LNCaP clone FGC (cell line): ENCODE results near the gene ARL17A.
"Not testable (repeated sequence)": the region's sequence is repeated elsewhere in the genome, so short reads cannot be mapped to it uniquely, and the experiment has no call there.

Source experiments
- DNase-seq: peaks from one replicate; pipeline ENCODE4 v3.0.0-alpha.2; 2011; ENCODE audit warnings: low read depth
- H3K4me3 ChIP-seq: 2 replicates; pipeline ENCODE4 v1.5.1; 2011; ENCODE audit warnings: mild to moderate bottlenecking, low read depth, low read length, control low read depth

ARL17A gene

DNA sequence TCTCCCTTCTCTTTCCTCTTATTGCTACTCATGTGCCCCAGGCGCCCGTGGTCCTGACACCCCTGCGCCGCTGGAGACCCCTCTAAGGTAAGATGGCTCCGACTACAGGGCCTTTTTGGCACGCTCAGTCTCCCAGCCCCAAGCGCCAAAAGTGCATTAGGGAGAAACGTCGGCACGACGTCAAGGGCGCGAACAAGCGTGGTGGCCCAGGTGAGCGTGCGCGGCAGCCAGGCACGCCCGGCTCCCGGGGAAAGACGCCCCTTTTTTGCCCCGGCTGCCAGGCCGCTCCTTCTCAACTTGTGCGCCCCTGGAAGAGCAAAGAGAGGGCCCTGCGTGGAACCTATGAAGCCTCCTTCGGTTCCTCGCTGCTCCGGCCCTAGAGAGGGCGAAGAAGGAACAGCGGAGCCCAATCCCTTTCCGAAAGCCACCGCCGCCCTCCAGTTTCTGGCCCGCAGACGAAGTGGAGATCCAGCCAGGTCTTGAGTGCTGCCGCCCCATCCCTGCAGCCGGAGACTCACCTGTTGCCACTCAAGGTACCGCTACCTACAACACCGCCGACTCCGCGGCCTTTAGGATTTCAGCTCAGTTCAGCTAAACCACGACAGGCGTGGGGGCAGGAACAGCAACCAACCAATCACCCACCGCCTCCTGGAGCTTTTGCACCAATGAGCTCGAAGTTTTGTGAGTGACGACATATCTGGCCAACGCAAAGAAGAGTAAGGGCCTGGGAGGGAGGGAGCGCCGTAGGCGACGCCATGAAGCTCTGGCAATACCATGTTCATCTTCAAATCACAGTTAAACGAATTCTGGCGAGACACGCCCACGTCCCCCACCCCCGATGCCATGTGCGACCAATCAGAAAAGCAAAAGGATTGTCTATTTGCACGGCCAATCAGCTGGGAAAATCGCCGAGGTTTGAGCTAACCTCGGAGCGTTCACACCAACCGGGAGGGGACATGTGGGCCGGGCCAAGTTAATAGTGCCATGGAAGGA, at the start of gene ARL17A:
Gene ARL17A, minus strand, starts transcription at position 609 of the 993 bp plus-strand sequence. CDS start 3,369 bp downstream, outside the sequence.
- not testable (repeated sequence) for DNase-seq

DNA sequence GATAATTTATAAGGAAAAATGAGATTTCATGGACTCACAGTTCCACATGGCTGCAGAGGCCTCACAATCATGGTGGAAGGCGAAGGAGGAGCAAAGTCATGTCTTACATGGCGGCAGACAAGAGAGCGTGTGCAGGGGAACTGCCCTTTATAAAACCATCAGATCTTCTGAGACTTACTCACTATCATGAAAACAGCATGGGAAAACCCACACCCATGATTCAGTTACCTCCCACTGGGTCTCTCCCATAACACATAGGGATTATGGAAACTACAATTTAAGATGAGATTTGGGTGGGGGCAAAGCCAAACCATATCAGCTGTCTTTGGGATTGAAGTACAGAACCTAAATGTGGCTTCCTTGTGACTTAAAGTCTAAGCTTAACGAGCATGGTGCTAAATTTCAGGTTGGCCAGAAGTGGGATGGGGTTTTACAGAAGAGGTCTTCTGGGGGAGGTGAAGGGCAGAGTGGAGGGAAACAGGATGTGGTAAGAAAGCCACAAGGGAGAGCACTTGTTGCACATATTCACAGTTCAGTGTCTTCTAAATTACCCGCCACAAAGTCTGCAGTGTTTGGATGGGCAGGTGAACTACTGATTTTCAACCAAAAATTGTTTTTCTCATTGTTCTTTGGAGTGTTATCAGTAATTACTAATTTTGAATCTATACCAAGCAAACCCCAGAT, 49.4 kb upstream of the ARL17A start:
- not testable (repeated sequence) for H3K4me3 ChIP-seq, DNase-seq

More for the DNA sequence above, at the start of gene ARL17A:
- H3K4me3 ChIP-seq = not testable (repeated sequence)

DNA sequence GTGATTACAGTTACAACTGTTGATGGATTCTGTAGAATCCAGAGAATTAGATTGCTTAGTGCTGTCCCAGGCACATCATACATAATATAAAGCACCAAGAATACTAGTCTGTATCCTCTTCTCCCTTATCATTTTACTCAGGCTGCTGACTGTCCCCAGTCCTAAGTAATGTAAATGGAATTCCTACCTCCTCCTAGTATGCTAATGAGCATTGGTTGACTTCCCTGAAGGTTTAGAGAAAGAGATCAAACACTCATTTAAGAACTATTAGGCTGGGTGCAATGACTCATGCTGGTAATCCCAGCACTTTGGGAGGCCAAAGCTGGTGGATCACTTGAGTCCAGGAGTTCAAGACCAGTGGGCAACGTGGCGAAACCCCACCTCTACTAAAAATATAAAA, 48.0 kb upstream of the ARL17A start:
- H3K4me3 ChIP-seq, DNase-seq: not testable (repeated sequence)

DNA sequence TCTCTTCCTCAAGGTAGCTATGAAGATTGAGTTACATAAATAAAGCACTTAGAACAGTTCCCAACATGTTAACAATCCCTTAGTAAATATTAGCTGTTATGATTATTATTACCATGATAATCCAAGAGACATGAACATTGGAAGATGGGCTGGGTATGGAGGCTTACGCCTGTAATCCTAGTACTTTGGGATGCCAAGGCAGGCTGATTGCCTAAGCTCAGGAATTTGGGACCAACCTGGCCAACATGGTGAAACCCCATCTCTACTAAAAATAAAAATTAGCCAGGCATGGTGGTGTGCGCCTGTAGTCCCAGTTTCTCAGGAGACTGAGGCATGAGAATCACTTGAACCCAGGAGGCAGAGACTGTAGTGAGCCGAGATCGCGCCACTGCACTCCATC, 45.2 kb upstream of the ARL17A start:
- not testable (repeated sequence) for DNase-seq, H3K4me3 ChIP-seq

DNA sequence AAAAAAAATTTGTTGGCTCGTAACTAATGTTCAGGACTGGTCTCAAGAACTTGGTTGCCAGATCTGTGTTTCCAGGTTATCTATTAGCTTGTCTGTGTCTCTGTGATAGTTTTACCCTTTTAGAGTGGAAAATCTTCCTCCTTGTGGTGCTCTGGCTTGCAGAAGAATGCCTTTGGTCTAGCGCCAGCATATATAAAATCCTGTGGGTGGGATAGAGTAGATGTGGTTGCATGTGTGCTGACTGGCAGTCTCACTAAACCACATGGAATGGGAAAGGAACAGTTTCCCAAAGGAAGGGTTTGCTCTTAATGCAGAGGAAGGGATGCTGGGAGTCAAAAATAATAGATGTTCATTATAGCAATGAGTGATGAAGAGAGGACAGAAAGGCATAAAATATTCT, 44.3 kb upstream of the ARL17A start:
- not testable (repeated sequence) for DNase-seq, H3K4me3 ChIP-seq

DNA sequence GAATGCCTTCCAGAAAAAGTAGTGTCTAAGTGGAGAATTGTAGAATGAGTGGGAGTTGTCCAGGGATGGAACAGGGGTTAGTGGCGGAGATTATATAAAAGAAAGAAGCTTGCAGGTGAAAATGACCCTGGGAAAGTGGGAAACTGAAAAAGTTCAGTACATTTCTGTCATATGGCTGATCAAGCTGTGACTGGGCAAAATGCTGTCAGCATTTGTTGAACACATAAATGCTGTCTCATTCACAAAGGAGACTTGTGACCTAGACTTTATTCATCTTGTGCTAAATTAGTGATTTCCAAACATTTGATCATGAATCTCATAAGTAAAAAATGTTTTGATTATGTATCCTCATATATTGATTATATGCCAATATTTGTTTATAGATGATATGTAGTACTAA, 39.5 kb upstream of the ARL17A start:
- H3K4me3 ChIP-seq, DNase-seq: not testable (repeated sequence)

DNA sequence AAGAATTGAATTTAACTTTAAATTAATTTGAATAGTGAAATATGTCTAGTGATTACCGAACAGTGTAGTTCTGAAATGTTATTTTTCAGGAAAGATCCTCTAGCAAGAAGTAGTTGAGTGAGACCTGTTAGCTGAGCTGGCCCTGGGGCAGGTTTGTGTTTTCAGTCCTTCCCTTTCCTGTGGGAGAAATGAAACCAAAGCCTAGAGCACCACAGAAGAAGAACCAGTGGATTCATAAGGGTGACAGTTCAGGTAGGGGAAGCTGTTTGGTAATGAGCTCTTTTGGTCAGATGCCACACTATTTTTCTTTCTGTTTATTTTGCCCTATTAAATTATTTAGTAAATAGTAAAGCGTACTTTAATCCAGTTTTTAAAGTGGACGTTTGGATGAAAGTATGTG, 37.6 kb upstream of the ARL17A start:
- DNase-seq, H3K4me3 ChIP-seq: not testable (repeated sequence)

DNA sequence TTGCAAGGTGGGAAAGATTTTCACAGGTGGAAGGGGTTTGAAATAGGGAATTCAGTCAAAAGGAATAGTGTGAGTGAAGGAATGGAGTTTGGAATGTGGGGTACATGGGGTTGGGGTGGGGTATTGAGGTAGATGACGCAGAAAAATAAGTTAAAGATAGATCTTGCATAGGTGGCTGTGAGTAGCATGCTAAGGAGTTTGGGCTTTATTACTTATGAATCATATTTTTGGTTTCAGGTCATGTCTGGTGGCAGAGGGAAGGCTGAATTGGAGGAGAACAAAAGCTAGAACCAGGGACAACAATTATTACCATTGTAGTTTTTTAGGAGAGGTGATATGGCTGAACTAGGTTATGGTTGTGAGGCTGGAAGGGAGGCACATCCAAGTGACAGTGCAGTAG, 34.4 kb upstream of the ARL17A start:
- DNase-seq, H3K4me3 ChIP-seq: not testable (repeated sequence)

DNA sequence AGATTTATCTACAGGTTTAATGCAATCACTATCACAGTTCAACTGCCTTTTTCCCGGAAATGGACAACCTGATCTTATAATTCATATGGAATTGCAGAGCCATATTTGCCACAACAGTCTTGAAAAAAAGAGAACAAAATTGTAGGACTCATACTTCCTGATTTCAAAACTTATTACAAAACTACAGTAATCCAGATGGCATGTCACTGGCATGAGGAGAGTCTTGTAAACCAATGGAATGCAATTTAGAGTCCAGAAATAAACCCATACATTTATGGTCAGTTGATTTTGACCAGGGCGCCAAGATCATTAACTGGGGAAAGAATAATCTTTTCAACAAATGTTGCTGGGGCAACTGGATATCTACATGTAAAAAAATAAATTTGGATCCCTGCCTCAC, 31.8 kb upstream of the ARL17A start:
- not testable (repeated sequence) for DNase-seq

DNA sequence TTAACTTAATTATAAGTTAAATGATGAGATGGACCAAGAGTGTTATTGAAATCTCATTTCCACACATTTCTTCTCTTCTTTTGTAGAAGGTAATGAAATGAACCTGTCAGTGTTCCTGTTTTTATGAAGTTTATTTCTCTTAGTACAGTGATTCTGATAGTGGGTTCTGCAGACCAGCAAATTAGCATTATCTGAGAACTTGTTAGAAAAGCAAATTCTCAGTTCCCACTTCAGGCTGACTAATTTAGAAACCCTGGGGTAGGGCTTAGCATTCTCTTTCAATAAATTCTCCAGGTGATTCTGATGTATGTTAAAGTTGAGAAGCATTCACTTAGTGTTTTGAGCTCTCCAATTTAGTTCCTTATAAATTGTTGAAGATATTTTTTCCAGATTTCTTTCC, 23.6 kb upstream of the ARL17A start:
- not testable (repeated sequence) for DNase-seq

More for the DNA sequence above, 31.8 kb upstream of the ARL17A start:
- not testable (repeated sequence) for H3K4me3 ChIP-seq

DNA sequence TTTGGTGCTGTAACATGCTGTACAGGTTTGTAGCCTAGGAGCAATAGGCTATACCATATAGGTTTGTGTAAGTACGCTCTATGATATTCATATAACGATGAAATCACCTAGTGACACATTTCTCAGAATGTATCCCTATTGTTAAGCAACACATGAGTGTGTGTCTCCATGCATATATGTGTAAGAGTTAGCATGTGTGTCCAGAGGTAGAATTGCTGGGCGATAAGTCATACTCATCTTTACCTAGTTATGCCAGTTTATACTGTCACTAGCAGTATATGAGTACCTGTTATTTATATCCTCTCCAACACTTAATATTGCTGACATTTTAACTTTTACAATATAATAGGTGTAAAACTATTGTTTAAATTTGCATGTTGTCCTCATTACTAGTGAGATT, 21.3 kb upstream of the ARL17A start:
- not testable (repeated sequence) for H3K4me3 ChIP-seq, DNase-seq

More for the DNA sequence above, 23.6 kb upstream of the ARL17A start:
- not testable (repeated sequence) for H3K4me3 ChIP-seq

DNA sequence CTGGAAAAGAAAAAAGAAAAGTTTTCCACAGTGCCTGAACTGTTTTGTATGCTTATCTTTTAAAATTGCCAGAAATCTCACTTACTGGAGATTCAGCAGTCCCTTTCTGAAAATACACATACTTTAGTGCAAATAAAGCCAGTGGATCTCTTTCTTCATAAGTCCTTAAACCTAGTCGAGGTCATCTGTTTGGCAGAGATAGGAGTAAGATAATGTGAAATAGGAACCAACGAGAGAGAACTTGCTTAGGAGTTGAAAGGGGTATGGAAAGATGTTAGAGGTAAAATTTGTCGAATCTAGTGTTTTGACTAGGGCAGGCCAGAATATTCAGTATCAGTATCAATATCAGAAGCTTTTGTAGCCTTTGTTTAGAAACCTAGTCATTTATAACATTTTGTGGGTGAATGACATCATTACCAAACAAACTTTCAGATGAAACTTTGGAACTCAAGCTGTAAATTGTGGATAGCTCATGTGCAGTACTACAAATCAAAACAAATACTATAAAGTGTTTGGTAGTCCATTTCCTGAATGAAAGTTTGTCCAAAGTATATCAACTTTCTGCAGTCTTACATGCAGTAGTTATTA, 18.9 kb upstream of the ARL17A start:
- not testable (repeated sequence) for H3K4me3 ChIP-seq, DNase-seq

DNA sequence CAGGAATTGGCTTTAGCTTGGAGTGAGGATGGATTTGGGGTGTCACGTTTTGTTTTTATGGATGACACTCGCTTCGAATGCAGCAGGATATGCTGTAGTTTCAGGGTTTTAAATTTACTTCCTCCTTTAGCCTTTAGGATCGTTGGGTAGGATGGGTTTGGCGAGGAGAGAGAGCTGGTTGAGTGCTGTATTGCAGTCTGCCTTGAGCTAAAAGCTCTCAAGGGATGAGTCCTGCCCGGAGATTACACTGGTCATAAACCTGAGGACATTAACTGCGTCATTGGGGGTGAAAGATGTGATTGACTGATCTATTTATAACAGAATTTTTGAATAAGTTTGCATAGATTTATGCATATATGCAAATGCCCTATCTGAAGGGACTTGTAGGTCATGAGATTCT, 11.8 kb upstream of the ARL17A start:
- not testable (repeated sequence) for DNase-seq, H3K4me3 ChIP-seq

DNA sequence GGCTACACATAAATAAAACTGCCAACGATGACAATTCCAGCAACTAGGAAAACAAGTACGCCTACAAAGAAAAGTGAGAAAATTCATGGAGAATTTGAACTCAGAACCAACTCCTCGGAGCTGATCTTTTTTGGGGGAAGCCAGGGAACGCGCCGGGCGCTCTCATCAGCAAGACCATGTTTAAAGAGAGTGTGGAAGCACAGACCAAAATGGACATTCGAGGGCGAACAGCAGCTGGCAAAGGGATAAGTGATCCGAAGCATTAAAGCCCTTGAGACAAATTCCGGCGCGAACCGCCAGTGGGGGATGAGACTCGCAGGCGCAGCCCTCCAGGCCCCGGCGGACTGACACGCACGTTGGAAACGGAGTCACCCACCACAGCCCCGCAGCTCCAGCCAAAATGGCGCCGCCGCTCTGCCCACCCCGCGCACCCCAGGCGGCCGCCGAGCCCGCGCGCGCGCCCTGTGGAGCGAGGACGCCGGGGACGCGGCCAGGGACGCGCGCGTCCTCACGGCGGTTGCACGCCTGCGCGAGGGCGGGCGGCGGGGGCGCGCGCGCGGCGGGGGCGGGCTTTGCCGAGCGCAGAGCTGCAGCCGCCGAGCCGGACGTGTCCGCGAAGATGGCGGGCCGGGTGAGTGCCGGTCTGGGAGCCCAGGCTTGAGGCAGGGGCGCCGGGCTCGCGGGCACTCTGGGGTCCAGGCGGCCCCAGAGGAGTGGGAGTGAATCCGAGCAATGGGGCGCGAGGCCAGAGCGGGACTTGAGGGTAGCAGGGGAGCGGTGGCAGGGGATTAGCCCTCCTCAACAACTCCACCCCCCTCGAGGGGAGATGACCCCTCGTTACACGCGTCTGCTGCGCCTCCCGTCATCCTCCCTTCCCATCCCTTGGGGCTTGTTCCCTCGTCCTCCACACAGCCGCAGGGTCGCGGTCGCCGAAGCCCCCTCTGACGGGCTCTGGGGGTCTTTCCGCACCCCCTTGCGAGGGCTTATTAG, 11.0 kb upstream of the ARL17A start, which contains the start of gene NSF:
Gene NSF, plus strand, starts transcription at position 513 of the 990 bp plus-strand sequence. Its CDS starts 107 bp downstream, at position 620.
- not testable (repeated sequence) for H3K4me3 ChIP-seq

DNA sequence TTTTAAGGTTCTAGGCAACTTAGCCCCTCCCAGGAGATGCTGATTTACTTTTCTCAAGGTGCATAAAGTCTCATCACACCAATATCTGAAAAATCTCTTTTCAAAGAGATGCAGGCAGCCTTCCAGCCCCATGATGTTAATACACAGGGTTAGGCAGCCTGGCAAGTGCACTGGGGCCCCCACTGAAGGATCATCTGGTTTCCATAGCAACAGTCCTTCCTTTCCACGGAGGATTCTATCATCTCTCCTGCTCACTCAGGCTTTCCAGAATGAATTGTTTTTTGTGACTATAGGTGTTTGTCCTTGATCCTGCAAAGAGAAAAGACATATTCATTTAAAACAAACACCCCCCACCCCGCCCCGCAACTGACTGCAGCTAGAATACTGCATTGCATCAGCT, 6.0 kb upstream of the ARL17A start:
- H3K4me3 ChIP-seq, DNase-seq: not testable (repeated sequence)

More for the DNA sequence above, 11.0 kb upstream of the ARL17A start, which contains the start of gene NSF:
- DNase-seq = not testable (repeated sequence)

DNA sequence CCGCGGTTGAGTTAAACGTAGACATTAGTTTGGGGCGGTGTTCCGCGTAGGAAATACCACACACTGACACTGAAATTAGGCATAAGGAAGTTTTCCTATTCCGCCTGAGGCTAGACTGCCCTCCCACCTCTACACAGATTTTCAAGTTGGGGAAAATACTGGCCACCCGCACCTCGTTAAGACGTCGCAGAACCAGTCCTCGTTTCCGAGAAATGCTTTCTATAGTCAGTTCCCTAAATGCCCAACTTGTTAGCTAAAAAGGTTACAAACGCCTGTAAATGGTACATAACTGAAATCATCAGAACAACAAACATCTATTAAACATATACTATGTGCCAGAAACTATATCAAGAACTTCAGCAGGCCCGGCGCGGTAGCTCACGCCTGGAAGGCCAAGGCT, 591 bp upstream of the ARL17A start:
- not testable (repeated sequence) for DNase-seq, H3K4me3 ChIP-seq

DNA sequence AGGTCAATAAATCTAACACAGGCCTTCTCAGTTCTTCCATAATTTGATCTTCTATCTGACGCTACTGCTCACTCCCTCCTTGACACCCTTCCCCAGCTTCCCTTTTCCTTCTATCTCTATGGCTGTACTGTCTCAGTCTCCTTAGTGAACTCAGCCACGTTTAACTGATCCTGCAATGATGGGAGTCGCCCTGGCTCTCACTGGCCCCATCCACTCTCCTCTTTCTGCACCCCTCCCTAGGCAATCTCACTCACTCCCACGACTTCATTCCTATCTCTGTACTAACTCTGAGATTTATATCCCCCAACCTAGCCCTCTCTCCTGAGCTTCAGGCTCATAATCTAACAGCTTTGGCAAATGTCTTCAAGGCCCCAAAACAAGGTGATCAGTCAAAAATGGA, 7.7 kb downstream of the ARL17A start:
- H3K4me3 ChIP-seq, DNase-seq: not testable (repeated sequence)

DNA sequence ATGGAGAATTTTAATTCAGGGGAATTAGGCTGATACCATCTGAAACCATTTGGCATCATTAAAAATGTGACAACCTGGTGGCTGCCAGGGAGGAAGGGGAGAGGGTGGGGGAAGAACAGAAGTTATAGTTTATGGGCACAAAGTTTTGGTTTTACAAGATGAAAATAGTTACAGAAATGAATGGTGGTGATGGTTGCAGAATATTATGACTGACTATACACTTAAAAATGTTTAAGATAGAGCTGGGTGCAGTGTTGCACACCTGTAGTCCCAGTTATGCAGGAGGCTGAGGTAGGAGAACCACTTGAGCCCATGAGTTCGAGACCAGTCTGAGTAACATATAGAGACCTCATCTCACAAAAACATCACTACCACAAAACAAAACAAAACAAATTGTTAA, 12.5 kb downstream of the ARL17A start:
- H3K4me3 ChIP-seq, DNase-seq: not testable (repeated sequence)
